Mammary epithelial cell (primary cell): ENCODE data around the gene KRTAP10-9.

Source experiments
- CTCF ChIP-seq, 2 donors: IDR thresholded peaks in 1 of 2; conservative IDR thresholded peaks in 1 of 2; 2 replicates each; pipeline ENCODE4 v1.5.1; 2011 to 2012; ENCODE audit warnings: inconsistent platforms in 2 of 2, low read length in 2 of 2, mild to moderate bottlenecking in 2 of 2, control low read depth in 1 of 2, low read depth in 1 of 2; ENCODE audit not compliant: insufficient read depth in 1 of 2; ENCODE audit errors: extremely low read depth in 1 of 2
- EZH2 ChIP-seq: IDR thresholded peaks from 2 replicates; pipeline ENCODE4 v1.6.1; 2012; ENCODE audit warnings: low read length, inconsistent platforms, borderline replicate concordance

- TF ChIP-seq CTCF (conservative IDR thresholded peaks at IDR 0.05 in 1 of 2, IDR thresholded peaks at IDR 0.05 in 1 of 2; ENCODE audit: extremely low read depth in 1 of 2, insufficient read depth in 1 of 2, low read depth in 1 of 2, low read length in 2 of 2) = no peak
- no peak for TF ChIP-seq EZH2
Measured at GRCh38 chr21:44611551-44611950, 15.3 kb upstream of the KRTAP10-9 start.
